ENCODE results near the gene MPP1. TPM values are rescaled to one million over a fixed set of nuclear protein-coding genes. Genes with fewer than 3 reads are reported as not detected.

Gene MPP1
- total RNA-seq, result 9.2 to 10.4 TPM (median 10.4 TPM) in 3 replicates

- Mint-ChIP-seq H3K9me3 (peaks cover 29% of the 10 kb centered on the region), H3K4me3 (peak within 1 kb of the TSS; percentile 77), H3K27ac (peak within 1 kb of the TSS; percentile 43), H3K27me3 (ENCODE audit: low read depth) (no peaks in the 10 kb centered on the region), H3K4me1 (peaks cover 12% of the 10 kb centered on the region), H3K36me3 (peaks cover 2% of the 10 kb centered on the region)
- peak; percentile 42 to 82 for DNase-seq (ENCODE audit: low spot score in 2 of 2, unreplicated experiment in 2 of 2)
- no peak for TF ChIP-seq CTCF (IDR thresholded peaks at IDR 0.05; ENCODE audit: unreplicated experiment)
These were observed at the start of gene MPP1 for GRCh38 chrX:154804957-154805695. TSS of gene MPP1 (minus strand) at chrX:154805485. CDS start at chrX:154805373, 112 bp downstream.

- TF ChIP-seq CTCF (IDR thresholded peaks at IDR 0.05; ENCODE audit: unreplicated experiment), result no peak
- no peaks in the 10 kb centered on the region for H3K4me1 Mint-ChIP-seq
- H3K27me3 Mint-ChIP-seq (ENCODE audit: low read depth), result no peaks in the 10 kb centered on the region
- H3K4me3 Mint-ChIP-seq, result no peak overlapping the region
- peaks cover 63% of the 10 kb centered on the region for H3K9me3 Mint-ChIP-seq
- no peak overlapping the region for H3K27ac Mint-ChIP-seq
- H3K36me3 Mint-ChIP-seq, result peaks cover 3% of the 10 kb centered on the region
- DNase-seq (ENCODE audit: low spot score in 2 of 2, unreplicated experiment in 2 of 2), result no peak
These were observed 45.8 kb upstream of the MPP1 start for GRCh38 chrX:154850957-154851611.

GRCh38 chrX:154840856-154841255 lies 35.6 kb upstream of the MPP1 start:
- peaks cover 35% of the 10 kb centered on the region for H3K9me3 Mint-ChIP-seq
- no peak overlapping the region for H3K4me3 Mint-ChIP-seq
- peaks cover 2% of the 10 kb centered on the region for H3K36me3 Mint-ChIP-seq
- no peaks in the 10 kb centered on the region for H3K27me3 Mint-ChIP-seq (ENCODE audit: low read depth)
- no peak for TF ChIP-seq CTCF (IDR thresholded peaks at IDR 0.05; ENCODE audit: unreplicated experiment)
- no peak overlapping the region for H3K27ac Mint-ChIP-seq
- H3K4me1 Mint-ChIP-seq, result no peaks in the 10 kb centered on the region
- DNase-seq (ENCODE audit: low spot score in 2 of 2, unreplicated experiment in 2 of 2), result no peak

- H3K4me3 Mint-ChIP-seq, result no peak overlapping the region
- DNase-seq (ENCODE audit: low spot score in 2 of 2, unreplicated experiment in 2 of 2), result no peak
- no peak for TF ChIP-seq CTCF (IDR thresholded peaks at IDR 0.05; ENCODE audit: unreplicated experiment)
- H3K4me1 Mint-ChIP-seq, result no peaks in the 10 kb centered on the region
- H3K27ac Mint-ChIP-seq, result no peak overlapping the region
- no peaks in the 10 kb centered on the region for H3K27me3 Mint-ChIP-seq (ENCODE audit: low read depth)
- H3K9me3 Mint-ChIP-seq, result peaks cover 33% of the 10 kb centered on the region
- peaks cover 2% of the 10 kb centered on the region for H3K36me3 Mint-ChIP-seq
These were observed 30.9 kb upstream of the MPP1 start for GRCh38 chrX:154836163-154836562.

- Mint-ChIP-seq H3K27me3 (ENCODE audit: low read depth) (peaks cover 2% of the 10 kb centered on the region), H3K4me3 (no peak within 1 kb of the TSS), H3K36me3 (peaks cover under 1% of the 10 kb centered on the region), H3K9me3 (peaks cover 22% of the 10 kb centered on the region), H3K4me1 (no peaks in the 10 kb centered on the region), H3K27ac (no peak within 1 kb of the TSS)
- no peak for TF ChIP-seq CTCF (IDR thresholded peaks at IDR 0.05; ENCODE audit: unreplicated experiment)
- no peak for DNase-seq (ENCODE audit: low spot score in 2 of 2, unreplicated experiment in 2 of 2)
These were observed 29.3 kb upstream of the MPP1 start, which contains the start of gene SMIM9 for GRCh38 chrX:154834562-154834961. TSS of gene SMIM9 (minus strand) at chrX:154834662. CDS start at chrX:154830856, 3,806 bp downstream.
